Measurements from ENCODE around the gene LTB4R2. TPM values are rescaled to one million over a fixed set of nuclear protein-coding genes. Genes with fewer than 3 reads are reported as not detected.
A peak's percentile ranks its signal among the peaks of the same experiment; 100 is the strongest.

LTB4R2 gene
- polyA plus RNA-seq, 1 donor: 4.1 TPM

DNA sequence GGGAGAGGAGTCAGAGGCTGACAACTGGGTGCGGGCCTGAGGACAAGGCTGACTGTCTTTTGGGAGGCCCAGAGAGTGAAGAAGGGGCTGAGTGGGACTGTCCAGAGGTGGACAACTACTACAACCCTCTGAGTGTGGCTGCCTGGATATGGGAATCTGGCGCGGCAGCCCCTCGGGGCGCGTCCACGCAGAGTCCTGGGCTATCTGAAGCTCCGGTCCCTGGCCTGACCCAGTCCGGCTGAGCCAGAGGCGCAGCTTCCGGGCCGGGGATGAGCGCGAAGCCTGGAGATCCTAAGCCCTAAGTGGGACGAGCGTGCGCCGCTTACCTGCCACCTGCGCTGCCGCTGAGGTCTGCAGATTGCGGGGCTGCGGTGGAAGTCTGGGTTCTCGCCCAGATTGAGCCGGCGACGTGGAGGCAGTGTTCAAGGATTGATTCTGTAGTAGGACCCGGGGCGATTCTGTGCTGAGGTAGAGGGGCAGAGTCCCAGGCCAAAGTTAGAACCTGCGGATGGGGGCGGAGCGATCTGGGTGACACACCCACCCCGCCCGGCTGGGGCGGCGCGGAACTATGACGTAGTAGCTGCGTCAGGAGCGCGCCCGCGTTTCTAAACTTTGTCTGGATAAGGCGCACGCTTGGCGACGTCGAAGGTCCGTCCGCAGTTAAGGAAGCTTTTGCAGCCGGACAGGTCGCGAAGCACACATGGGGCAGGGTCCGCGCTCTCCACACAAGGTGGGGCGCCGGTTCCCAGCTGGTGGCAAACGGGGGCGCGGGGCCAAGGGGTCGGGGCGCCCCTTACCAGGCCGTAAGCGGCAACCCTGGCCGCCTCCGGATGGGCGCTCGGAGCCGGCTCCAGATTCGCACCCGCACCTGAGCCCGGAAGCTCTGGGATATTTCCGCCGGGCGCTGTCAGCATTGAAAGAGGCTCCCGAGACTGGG is 10.4 kb upstream of the LTB4R2 start, which contains the start of the genes DHRS1 and NOP9:
Gene DHRS1 (minus strand): TSS at position 526 of the 937 bp plus-strand sequence. CDS start 674 bp downstream, outside the sequence.
Gene NOP9 (plus strand): TSS at position 596 of the 937 bp plus-strand sequence. CDS start 105 bp downstream, at position 701.
- DNase-seq: peak; percentile 92

DNA sequence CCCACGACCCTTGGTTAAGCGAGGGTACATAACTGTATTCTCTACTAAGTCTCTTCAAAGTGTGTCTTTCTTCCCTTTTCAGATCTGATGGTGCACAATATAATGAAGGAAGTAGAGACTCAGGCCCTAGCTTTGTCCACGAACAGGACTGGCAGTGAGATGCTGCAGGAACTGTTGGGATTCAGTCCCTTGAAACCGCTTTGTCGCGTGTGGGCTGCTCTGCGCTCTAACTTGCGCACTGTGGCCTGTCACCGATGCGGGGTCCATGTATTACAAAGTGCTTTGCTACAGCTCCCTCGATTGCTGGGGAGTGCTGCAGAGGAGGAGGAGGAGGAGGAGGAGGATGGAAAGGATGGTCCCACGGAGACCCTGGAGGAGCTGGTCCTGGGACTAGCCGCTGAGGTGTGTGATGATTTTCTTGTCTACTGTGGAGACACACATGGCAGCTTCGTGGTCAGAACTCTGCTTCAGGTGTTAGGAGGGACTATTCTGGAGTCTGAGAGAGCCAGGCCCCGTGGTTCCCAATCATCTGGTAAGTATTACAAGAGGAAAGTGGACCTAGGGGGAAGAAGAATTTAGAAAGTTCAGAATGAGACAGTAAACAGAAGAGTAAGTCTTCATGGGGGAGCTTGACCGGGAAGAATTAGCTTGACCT is 9.5 kb upstream of the LTB4R2 start:
- DNase-seq: no peak

DNA sequence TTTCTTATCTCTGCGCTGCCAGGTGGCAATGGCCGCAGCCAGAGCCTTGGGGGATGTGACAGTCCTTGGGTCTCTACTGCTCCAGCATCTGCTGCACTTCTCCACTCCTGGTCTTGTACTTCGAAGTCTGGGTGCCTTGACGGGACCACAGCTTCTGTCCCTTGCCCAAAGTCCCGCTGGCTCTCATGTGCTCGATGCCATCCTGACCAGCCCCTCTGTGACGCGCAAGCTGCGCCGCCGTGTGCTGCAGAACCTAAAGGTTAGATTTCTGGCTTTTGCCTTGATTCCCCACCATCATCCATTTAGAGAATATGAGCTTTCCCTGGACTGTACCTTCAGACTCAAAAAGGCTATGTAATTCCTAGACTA is 5.9 kb upstream of the LTB4R2 start:
- DNase-seq: no peak

DNA sequence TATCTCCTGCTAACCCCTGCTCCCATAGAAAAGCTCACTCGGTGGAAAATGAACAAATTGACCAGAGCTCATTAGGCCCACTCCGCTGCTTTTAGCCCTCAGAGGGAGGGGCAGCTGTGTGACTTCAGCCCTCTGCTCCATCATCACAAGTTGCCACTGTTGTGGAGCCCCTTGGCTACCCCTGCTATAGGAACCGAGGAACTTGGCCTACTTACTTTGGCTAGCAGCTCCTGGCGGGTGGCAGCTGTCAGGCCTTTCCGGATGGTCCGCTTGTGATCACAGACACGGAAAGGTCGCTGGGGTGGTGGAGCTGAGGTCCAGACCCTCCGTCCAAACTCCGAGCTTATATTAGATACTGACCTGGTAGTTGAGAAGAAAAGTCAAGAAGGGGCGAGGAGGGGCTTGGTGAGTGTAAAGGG is 2.8 kb upstream of the LTB4R2 start:
- no peak for DNase-seq

- no peak for DNase-seq
These were observed 2.2 kb upstream of the LTB4R2 start, which contains the start of gene CIDEB for GRCh38 chr14:24307575-24308341. Gene CIDEB (minus strand): TSS chr14:24307977. CDS start chr14:24307858, 119 bp downstream.

GRCh38 chr14:24308342-24309124 is 1.4 kb upstream of the LTB4R2 start:
- no peak for DNase-seq

GRCh38 chr14:24310265-24310645 is 315 bp downstream of the LTB4R2 start:
- no peak for DNase-seq

DNA sequence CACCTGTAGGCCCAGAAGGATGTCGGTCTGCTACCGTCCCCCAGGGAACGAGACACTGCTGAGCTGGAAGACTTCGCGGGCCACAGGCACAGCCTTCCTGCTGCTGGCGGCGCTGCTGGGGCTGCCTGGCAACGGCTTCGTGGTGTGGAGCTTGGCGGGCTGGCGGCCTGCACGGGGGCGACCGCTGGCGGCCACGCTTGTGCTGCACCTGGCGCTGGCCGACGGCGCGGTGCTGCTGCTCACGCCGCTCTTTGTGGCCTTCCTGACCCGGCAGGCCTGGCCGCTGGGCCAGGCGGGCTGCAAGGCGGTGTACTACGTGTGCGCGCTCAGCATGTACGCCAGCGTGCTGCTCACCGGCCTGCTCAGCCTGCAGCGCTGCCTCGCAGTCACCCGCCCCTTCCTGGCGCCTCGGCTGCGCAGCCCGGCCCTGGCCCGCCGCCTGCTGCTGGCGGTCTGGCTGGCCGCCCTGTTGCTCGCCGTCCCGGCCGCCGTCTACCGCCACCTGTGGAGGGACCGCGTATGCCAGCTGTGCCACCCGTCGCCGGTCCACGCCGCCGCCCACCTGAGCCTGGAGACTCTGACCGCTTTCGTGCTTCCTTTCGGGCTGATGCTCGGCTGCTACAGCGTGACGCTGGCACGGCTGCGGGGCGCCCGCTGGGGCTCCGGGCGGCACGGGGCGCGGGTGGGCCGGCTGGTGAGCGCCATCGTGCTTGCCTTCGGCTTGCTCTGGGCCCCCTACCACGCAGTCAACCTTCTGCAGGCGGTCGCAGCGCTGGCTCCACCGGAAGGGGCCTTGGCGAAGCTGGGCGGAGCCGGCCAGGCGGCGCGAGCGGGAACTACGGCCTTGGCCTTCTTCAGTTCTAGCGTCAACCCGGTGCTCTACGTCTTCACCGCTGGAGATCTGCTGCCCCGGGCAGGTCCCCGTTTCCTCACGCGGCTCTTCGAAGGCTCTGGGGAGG is 985 bp downstream of the LTB4R2 start, which contains the start of gene LTB4R:
Gene LTB4R (plus strand): TSS at position 857 of the 959 bp plus-strand sequence. CDS start 4,150 bp downstream, outside the sequence.
- peak; percentile 69 for DNase-seq

DNA sequence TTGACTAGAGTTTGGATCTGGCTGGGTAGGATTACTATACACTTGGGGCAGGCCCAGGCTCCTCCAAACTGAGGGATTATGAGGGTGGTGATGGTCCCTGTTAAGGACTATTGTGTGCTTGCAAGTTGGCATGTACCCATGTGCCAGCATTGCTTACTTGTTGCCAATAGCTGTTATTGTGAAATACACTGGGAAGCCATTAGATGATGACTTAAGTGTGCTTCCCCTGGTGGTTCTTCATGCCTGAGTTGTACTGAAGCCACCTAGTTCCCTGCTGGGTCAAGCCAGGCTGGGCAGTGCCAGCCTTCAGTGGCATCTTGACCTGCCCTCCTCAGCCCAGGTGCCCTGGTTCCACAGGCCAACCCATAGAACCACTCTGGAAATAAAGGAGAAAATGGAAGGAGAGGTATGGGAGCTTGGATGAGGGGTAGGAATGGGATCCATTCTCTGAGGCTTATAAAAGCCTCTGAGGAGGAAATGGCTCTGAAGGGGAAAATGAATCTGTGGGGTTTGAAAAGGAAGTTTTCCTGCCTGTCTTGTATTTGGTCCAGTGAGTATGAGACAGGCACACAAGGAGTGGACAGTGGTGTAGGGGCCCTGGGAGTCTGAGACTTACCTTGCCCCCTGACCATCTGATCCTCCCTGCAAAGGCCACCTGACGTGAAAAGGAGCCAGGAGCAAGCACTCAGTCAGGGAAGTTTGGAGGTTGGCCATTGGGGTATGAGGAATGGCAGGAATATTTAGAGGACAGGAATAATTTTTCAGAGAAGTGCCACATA is 2.1 kb downstream of the LTB4R2 start:
- DNase-seq: no peak

GRCh38 chr14:24312736-24313507 is 3.0 kb downstream of the LTB4R2 start:
- DNase-seq: no peak

- DNase-seq: no peak
These were observed 4.0 kb downstream of the LTB4R2 start for GRCh38 chr14:24313913-24314312.

- DNase-seq: no peak
These were observed 4.6 kb downstream of the LTB4R2 start for GRCh38 chr14:24314377-24315193.

DNA sequence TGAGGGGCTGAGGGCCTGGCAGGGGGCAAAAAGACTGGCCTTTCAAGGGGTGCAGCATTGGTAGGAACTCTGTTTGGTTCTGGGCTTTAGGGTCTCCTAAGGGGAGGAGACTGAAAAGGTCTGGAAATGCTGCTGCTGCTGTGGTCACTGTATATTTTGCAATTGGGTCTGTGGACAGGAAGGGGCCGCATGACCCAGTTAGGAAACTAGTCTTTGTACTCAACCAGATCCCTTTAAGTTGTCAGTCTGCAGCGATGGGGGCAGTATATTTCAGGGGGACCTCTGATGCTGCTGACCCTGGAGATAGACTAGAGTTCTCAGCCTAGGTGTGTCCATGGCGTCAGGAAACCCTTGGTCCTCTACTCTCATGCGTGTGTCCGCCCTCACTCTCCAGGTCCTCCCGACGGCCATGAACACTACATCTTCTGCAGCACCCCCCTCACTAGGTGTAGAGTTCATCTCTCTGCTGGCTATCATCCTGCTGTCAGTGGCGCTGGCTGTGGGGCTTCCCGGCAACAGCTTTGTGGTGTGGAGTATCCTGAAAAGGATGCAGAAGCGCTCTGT is 5.4 kb downstream of the LTB4R2 start:
- DNase-seq: no peak

- no peak for DNase-seq
These were observed 6.1 kb downstream of the LTB4R2 start for GRCh38 chr14:24315807-24316596.

GRCh38 chr14:24316597-24316950 is 6.6 kb downstream of the LTB4R2 start:
- no peak for DNase-seq

DNA sequence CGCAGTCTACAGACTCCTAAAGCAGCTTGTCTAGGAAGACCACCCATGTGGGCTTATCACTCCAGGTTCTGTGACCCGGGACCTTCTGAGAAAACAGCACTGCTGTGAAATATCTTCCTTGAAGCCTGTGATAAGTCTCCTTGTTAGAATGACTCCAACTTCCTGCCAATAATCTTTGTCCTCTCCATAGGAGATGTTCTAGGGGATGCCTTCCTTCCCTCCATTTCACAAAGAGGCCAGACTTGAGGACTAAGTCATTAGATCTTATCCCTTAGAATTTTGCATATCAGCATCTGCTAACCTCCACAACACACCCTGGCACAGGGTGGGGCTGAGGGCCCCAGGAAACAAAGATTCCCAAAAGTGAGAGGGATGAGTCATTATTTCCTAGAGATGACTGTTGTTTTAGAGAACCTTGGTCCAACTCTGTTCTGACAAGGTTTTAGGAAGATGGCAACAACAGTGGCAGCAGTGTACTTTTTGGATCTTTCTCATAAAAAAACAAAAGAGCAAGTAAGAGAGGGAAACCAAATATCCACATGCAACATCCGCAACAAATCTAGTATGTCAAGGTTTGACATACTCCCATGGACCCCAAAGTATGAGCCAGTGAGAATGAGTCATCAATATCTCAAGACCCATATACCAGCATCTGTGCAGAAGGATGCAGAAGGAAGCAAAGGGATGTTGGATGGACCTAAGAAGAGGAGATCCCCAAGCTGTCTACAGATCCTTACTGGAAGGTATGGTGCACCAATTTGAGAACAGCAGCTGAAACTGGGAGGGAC is 7.4 kb downstream of the LTB4R2 start:
- no peak for DNase-seq
